GM18867 (cell line): ENCODE data around the gene NOS1AP.
"Not testable (repeated sequence)": the region's sequence is repeated elsewhere in the genome, so short reads cannot be mapped to it uniquely, and the experiment has no call there.

Experiments
- ATAC-seq: cut with Tn5 transposase; IDR thresholded peaks from one replicate; pipeline ENCODE4 v1.9.1; 2021; ENCODE audit warnings: mild to moderate bottlenecking, moderate library complexity; ENCODE audit not compliant: unreplicated experiment

NOS1AP gene

GRCh38 chr1:162323023-162323422, 253.5 kb downstream of the NOS1AP start:
- ATAC-seq = no peak

- ATAC-seq = no peak
Observed at GRCh38 chr1:162324396-162324795, 254.9 kb downstream of the NOS1AP start.

- no peak for ATAC-seq
Observed at GRCh38 chr1:162326559-162326958, 257.1 kb downstream of the NOS1AP start.

GRCh38 chr1:162327144-162327787, 257.8 kb downstream of the NOS1AP start:
- ATAC-seq = no peak

- ATAC-seq = no peak
Observed at GRCh38 chr1:162327788-162328165, 258.3 kb downstream of the NOS1AP start.

GRCh38 chr1:162328512-162328911, 259.0 kb downstream of the NOS1AP start:
- no peak for ATAC-seq

GRCh38 chr1:162329826-162330225, 260.3 kb downstream of the NOS1AP start:
- ATAC-seq = no peak

GRCh38 chr1:162333991-162334390, 264.5 kb downstream of the NOS1AP start:
- ATAC-seq = no peak

- no peak for ATAC-seq
Observed at GRCh38 chr1:162335126-162335525, 265.6 kb downstream of the NOS1AP start.

GRCh38 chr1:162336621-162337285, 267.3 kb downstream of the NOS1AP start:
- ATAC-seq = no peak

GRCh38 chr1:162342452-162342983, 273.0 kb downstream of the NOS1AP start:
- no peak for ATAC-seq

GRCh38 chr1:162343470-162343869, 274.0 kb downstream of the NOS1AP start:
- ATAC-seq = no peak

GRCh38 chr1:162347281-162347680, 277.8 kb downstream of the NOS1AP start:
- no peak for ATAC-seq

- no peak for ATAC-seq
Observed at GRCh38 chr1:162349635-162350330, 280.3 kb downstream of the NOS1AP start.

GRCh38 chr1:162351246-162351842, 281.9 kb downstream of the NOS1AP start:
- no peak for ATAC-seq

GRCh38 chr1:162351874-162352273, 282.4 kb downstream of the NOS1AP start:
- ATAC-seq = not testable (repeated sequence)

GRCh38 chr1:162353078-162353477, 283.6 kb downstream of the NOS1AP start:
- no peak for ATAC-seq

GRCh38 chr1:162353702-162354101, 284.2 kb downstream of the NOS1AP start:
- ATAC-seq = no peak

- no peak for ATAC-seq
Observed at GRCh38 chr1:162357681-162358266, 288.3 kb downstream of the NOS1AP start.

- ATAC-seq = no peak
Observed at GRCh38 chr1:162358928-162359327, 289.4 kb downstream of the NOS1AP start.
